ENCODE measurements around the gene LPIN1. TPM values are rescaled to one million over a fixed set of nuclear protein-coding genes. Genes with fewer than 3 reads are reported as not detected.

LPIN1 gene
- total RNA-seq, 2 donors from 2014 or later: 24.4 to 34.9 TPM

DNA sequence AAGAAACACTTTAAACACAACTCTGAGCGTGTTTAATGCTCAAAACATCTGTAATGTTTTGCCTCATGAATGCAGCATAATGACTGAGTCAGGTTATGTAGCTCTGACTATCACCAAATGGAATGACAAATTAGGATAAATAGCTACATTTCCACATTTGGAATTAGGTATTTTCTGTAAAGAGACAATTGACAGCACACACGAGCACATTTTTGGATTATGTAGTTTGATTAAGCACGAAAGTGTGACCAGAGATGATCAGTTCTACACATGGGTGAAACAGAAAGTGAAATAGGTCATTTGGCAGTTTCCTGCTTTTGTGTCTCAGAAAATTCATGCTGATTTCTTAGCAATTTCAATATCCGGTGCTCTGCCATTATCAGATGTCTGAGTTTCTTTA, 29.0 kb downstream of the LPIN1 start:
- DNase-seq (no peak), ATAC-seq (no peak)
- intact Hi-C loops (cut with DNase I, micrococcal nuclease): loop anchor here in 1 of 2 donors (5.0 kb wide), 1 partner anchor 83 kb away; no protein-coding TSS in a partner anchor

DNA sequence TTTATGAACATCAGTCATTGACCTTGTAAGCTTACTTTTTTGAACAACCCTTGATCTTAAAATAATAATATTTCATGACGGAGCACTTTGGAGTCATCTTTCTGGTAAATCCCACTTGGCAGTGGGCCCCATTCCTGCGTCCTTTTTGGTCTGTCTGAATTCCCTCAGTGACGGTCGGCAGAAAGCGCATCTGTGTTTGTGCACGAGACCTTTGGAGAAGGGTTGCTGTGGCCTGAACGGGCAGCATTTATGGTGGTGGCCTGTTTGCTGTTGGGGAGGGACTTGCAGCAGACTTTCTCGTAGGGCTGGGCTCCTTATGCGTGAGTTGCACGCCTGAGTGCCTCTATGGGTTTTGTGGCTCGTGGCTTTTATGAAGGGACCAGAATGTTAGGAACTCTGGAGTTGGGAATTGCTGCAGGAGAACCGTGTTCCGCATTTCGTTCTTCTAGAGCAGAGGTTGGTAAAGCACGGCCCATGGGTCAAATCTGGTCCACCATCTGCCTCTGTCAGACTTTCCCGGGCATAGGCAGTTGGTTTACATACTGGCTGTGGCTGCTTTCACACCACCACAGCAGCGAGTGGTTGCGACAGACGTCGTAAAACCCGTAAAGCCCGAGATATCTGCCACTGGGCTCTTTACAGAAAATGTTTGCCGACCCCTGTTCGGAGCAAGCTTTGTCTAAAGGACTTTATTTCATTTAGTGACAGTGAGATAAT, 30.8 kb downstream of the LPIN1 start:
- no peak for DNase-seq
- intact Hi-C loops (cut with DNase I, micrococcal nuclease): loop anchor here in 1 of 2 donors (5.0 kb wide), 1 partner anchor 85 kb away; no protein-coding TSS in a partner anchor
- peak; percentile 30 for ATAC-seq

DNA sequence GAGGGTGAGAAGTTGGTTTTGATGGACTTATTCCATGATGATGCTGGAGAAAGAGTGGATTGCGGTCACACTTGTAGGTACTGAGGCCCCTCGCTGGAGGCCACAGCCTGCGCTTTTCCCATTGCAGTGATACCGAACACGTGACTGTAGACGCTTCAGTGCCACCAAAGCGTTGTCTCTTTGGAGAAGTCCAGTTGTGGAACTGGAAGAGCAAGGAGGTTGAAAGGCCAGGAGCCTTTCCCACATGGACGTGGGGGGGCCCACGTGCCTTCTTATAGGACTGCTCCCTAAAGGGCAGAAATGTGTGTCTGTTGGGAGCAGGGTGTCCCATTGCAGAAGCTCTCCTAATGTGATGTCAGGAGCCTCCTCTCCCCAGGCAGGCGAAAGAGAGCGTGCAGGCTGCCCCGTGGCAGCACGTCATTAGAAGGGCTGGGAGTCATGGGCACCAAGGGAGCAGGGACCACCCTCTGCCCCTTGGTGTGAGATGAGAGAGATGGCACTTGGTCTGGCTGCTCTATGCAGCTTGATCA, 31.5 kb downstream of the LPIN1 start:
- intact Hi-C loops (cut with DNase I, micrococcal nuclease): loop anchor here in 1 of 2 donors (5.0 kb wide), 1 partner anchor 86 kb away; no protein-coding TSS in a partner anchor
- ATAC-seq (peak; percentile 4), DNase-seq (no peak)

DNA sequence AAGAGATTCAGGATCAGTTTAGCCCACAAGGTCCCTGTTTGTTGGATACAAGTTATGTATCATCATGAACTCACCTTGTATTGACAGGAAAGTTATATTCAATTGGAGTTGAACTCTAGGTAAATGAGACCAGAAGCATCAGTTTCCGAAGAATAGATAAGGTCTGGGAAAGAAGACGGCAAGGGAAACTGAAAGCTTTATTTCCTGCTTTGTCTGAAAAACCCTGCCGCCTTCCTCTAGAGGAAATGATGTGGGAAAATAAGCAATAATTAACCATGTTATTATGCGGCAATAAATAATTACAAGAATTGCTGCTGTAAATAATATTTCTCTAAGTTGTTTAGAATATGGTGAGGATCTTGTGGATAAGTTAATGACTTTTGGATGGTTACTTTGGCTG, 32.0 kb downstream of the LPIN1 start:
- DNase-seq (no peak), ATAC-seq (peak; percentile 28)
- intact Hi-C loops (cut with DNase I, micrococcal nuclease): loop anchor here in 1 of 2 donors (5.0 kb wide), 1 partner anchor 86 kb away; no protein-coding TSS in a partner anchor

DNA sequence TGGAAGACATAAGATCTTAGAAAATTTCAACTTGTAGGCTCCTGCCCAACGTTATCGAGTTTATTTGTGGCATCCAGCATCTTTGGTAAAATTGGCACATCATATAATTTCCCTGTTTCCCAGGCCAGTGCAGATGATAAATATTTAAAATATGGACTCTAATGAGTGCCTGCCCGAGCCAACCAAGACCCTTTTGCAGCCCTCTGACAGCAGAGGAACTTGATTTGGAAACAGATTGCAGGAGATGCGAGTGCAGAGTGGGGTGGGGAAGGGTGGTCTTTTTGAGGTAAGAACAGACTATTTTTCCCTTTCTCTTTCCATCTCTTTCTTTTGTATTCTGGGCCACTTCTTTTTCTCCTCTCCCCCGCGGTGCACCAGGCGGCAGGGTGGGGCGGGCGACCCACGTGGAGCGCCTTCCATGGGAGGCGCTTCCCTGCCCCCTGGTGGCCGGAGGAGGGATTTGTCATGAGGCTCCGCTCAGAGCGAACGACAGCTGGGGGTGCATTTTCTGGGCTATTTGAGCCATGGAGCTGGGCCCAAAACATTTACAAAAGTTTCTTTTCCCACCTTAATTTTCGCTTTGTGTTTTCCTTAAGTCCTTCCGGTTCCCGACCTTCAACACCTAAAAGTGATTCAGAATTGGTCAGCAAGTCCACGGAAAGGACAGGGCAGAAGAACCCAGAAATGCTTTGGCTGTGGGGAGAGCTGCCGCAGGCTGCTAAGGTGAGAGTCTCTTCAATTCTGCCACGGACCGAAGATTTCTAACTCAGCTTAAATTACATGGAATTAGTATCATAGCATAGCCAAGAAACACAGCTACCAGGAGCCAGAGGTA, 32.7 kb downstream of the LPIN1 start:
- DNase-seq: peak; percentile 69 to 88
- intact Hi-C loops (cut with DNase I, micrococcal nuclease): loop anchor here in 1 of 2 donors (5.0 kb wide), 1 partner anchor 87 kb away; no protein-coding TSS in a partner anchor
- ATAC-seq: peak; percentile 93

DNA sequence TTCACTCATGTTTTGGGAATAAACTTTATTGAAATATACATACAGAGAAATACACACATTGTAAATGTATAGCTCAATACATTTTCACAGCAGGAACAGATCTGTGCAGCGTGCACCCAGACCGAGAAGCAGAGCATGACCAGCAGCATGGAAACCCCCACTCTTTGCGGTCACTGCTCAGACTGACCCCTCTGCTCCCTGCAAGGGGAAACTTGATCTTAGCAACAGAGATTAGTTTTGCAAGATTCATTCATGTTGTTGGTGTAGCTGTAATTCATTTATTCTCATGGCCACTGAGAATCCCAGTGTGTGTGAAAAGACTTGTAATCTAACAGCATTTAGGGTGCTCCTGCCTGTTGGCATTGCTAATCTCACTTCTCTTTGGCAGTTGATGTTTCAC, 35.2 kb downstream of the LPIN1 start:
- intact Hi-C loops (cut with DNase I, micrococcal nuclease): loop anchor here in 1 of 2 donors (10.0 kb wide), 1 partner anchor 307 kb away; no protein-coding TSS in a partner anchor
- DNase-seq (no peak), ATAC-seq (no peak)

DNA sequence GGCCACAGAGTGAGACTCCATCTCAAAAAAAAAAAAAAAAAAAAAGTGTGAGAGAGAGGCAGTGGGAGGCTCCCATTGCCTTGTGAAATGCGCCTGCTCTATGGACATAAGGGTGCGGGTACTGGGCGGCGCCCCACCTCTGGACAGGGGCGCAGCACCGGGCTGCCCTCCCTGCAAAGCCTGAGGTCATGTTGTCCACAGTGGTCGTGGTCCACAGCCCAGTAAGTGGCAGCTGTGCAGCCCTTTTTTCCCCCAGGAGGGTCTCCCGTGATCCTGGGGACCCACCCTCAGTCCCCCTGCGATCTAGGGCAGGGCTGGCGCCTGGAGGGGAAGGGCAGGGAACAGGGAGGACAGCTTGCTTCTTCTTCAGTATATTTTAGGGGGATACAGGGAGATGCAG, 37.8 kb downstream of the LPIN1 start:
- intact Hi-C loops (cut with DNase I, micrococcal nuclease): loop anchor here in 1 of 2 donors (10.0 kb wide), 1 partner anchor 309 kb away; no protein-coding TSS in a partner anchor
- DNase-seq: no peak
- peak; percentile 28 for ATAC-seq

DNA sequence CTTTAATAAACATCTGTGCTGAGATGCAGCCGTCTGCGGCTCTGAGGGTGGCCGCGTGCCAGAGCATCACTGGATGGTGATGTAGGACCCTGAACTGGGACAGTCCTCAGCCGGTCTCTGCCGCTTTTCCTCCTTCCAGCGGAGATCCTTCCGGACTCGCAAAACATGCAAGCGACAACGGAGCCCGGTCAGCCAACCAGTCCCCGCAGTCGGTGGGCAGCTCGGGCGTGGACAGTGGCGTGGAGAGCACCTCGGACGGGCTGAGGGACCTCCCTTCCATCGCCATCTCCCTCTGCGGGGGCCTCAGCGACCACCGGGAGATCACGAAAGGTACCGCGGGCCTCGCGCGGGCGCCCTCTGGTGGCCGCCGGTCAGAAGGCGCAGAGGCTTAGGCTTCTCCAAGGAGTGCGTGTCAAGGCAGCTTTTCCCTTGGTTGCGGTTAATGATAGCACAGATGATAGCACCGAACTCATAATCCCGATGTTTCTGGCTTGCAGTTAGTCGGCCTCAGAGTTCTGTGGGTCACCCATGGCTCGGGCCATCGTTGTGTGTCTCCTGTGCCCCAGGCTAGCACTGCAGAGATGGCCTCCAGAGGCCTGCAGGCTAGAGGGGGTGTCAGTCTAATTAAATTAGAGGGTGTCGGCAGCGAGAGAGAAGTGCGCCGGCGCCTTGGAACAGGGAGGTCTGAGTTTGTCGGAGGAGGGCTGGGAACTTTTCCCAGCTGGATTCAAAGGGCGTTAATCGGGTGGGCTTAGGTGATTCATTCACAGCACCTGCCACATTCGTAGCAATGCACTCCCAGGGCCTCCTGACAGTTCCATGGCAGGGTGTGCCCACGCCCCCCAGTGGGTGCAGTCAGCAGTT, 38.5 kb downstream of the LPIN1 start:
- ATAC-seq (peak; percentile 76), DNase-seq (peak in 1 of 2 donors; percentile 58)

DNA sequence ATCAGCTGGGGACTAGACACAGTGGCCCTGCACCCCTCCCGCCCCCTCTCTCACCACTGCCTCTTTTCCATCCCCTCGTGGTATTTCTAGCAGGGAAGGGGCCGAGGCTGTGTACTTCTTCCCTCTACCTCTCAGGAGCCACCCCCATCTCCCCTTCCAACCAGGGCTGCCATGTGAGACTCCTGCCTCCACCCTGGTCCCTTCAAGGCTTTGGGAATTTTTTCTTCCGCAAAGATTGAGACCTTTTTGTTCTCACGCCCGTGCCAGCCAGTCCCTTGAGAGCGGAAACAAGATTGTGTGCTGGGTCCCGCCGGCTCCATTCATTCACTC, 39.1 kb downstream of the LPIN1 start:
- intact Hi-C loops (cut with DNase I, micrococcal nuclease): loop anchor here (5.0 to 10.0 kb wide), 2 partner anchors 98 to 311 kb away; no protein-coding TSS in a partner anchor
- no peak for ATAC-seq
- DNase-seq: no peak

More for the DNA sequence above, 38.5 kb downstream of the LPIN1 start:
- intact Hi-C loops (cut with DNase I, micrococcal nuclease): loop anchor here (5.0 to 10.0 kb wide), 2 partner anchors 98 to 310 kb away; no protein-coding TSS in a partner anchor

DNA sequence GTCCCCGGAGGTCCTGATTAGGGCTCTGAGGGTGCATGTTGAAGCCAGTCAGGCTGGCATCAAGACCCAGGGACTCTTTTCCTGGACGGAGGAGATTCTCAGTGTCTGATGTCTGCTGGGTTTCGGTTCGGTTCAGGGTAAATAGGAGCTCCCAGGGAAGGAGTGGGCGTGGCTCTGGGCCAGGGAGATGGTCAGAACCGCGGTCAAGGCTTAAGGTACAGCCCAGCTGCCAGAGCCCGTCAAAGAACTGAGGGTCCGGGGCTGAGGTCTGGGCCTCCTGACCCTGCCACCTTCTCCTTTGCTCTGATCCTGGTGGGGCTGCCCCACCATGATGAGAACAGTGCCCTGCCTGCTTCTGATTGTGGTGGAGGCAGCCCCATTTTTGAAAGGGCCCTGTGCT, 39.8 kb downstream of the LPIN1 start:
- no peak for DNase-seq
- intact Hi-C loops (cut with DNase I, micrococcal nuclease): loop anchor here (5.0 to 10.0 kb wide), 2 partner anchors 99 to 311 kb away; no protein-coding TSS in a partner anchor
- ATAC-seq: no peak

DNA sequence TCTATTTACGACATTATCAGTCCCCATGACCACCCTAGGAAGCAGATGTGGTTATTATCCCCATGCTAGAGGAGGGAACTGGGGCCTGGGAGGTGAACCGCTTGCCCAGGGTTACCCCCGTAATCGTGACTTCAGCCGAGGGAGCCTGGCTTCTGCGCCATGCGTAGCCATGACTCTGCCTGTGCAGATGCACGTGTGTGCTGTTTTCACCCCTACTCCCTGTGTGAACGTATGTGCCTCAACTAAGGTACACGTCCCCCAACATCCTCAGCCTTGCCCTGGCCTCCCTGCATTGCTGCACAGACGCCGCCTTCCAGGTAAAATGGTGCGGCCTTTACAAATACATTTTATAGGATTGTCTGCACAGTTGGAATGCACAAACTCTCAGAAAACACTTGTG, 40.2 kb downstream of the LPIN1 start:
- ATAC-seq (no peak), DNase-seq (no peak)
- intact Hi-C loops (cut with DNase I, micrococcal nuclease): loop anchor here (5.0 to 10.0 kb wide), 2 partner anchors 99 to 312 kb away; no protein-coding TSS in a partner anchor

DNA sequence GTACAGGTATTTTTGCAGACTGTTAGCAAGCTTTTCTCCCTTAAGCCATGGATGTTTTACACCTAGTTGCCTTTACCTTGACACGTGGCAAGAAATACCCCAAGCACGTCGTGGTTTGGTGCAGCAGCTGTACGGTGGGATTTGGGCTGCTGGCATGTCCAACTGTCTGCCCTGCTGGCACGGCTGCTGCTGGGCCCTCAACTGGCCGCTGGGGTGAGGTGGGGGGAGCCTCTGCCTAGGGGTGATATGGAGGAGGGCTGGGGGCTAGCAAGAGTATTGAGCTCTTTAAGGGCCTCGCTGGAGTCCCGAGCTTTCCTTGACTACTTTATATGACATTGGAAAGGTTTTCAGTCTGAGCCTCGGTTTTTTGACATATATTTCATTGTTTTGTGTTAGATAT, 41.6 kb downstream of the LPIN1 start:
- intact Hi-C loops (cut with DNase I, micrococcal nuclease): loop anchor here (5.0 to 10.0 kb wide), 2 partner anchors 101 to 313 kb away; no protein-coding TSS in a partner anchor
- no peak for ATAC-seq
- DNase-seq: no peak

DNA sequence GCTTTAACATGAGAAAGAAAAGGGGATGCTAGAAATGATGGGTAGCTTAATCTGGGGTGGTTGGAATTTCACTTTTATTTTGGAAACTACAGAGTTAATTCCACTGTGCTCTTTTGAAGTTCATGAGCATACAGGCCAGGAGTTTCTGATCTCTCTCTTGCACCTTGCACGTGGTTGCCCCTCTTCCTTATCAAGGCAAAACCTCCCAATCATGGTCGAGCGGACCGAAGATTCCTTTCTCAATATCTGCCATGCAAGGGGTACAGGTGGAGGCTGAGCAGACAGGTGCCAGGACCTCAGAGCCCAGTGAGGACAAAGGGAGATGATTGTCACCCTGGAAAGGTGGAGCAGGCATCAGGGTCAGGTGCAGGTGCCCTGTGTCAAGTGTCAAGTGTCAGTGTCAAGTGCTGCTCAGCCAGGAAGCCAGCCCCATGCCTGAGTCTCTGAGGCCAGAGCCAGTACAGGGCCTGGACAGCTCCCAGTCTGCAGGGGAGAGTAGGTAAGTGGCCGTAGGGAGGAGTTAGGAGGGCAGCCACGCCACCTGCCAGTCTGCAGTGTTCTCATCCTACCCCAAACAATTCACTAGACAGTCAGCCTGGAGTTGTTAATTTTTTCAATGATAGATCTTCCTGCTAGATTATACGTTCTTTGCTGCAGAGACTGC, 42.2 kb downstream of the LPIN1 start:
- ATAC-seq (no peak), DNase-seq (no peak)
- intact Hi-C loops (cut with DNase I, micrococcal nuclease): loop anchor here (5.0 to 10.0 kb wide), 2 partner anchors 101 to 314 kb away; no protein-coding TSS in a partner anchor

DNA sequence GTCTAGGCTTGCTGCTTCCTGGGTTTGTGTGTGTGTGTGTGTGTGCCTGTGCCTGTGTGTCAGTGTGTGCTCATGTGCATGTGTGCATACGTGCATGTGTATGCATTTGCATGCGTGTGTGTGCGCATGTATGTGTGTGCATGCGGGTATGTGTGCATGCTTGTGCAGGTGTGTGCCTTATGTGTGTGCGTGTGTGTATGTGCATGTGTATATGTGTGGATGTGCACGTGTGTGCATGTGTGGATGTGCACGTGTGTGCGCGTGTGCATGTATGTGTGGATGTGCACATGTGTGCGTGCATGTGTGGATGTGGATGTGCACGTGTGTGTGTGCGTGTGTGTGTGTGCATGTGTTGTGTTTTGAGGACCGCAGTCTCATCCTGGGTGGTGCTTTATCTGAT, 42.8 kb downstream of the LPIN1 start:
- ATAC-seq (no peak), DNase-seq (no peak)
- intact Hi-C loops (cut with DNase I, micrococcal nuclease): loop anchor here (5.0 to 10.0 kb wide), 2 partner anchors 102 to 314 kb away; no protein-coding TSS in a partner anchor

DNA sequence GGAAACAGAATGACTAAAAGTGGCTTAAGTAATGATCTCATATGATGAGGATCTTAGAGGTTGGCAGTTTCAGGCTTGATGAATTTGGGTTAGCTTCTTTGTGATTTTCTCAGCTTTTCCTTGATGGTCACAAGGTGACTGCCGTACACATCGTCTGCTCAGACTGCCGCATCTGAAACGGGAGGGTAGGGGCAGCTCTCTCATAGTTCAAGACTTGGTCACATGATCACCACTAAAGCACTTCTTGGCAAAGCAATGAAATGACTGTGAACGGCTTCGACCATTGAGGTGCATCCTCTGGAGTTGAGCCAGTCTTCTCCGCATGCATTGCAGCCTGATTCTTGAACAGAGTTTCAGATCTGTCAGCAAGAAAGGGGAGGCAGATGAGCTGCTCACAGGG, 43.8 kb downstream of the LPIN1 start:
- DNase-seq (no peak), ATAC-seq (no peak)
- intact Hi-C loops (cut with DNase I, micrococcal nuclease): no loop called here

DNA sequence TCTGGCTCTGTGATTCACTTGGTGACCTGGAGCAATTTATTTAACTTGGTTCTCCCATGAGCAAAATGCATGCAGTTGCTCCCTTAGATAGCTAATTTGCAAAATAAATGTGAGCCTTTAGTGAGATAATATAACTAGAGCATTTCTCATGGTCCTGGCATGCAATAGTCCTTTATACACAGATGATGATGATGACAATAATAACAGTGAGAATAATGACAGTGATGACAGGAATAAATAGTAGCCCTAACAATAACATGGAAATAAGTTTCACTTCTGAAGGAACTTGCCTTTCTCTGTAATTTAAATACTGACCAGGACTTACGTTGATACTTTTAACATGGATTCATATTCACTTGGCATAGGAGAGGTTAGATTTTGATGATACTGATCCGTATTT, 49.2 kb downstream of the LPIN1 start:
- intact Hi-C loops (cut with DNase I, micrococcal nuclease): no loop called here
- DNase-seq (no peak), ATAC-seq (no peak)
